Kidney epithelial cell (primary cell): ENCODE data around the gene ATR. TPM values are rescaled to one million over a fixed set of nuclear protein-coding genes. Genes with fewer than 3 reads are reported as not detected.
"Not testable (repeated sequence)": the region's sequence is repeated elsewhere in the genome, so short reads cannot be mapped to it uniquely, and the experiment has no call there.

Experiments
- DNase-seq: peaks from one replicate; pipeline ENCODE4 v3.0.0-alpha.2; 2010; ENCODE audit warnings: low read depth
- H3K27me3 ChIP-seq: 2 replicates; pipeline ENCODE4 v1.6.0; 2011; ENCODE audit warnings: low read length; ENCODE audit not compliant: control insufficient read depth, insufficient read depth
- H3K36me3 ChIP-seq: 2 replicates; pipeline ENCODE4 v1.5.1; 2011; ENCODE audit warnings: low read length; ENCODE audit not compliant: control insufficient read depth, insufficient read depth
- H3K4me3 ChIP-seq: 2 replicates; pipeline ENCODE4 v1.5.1; 2011; ENCODE audit warnings: low read depth, mild to moderate bottlenecking, control low read depth, low read length
- CTCF ChIP-seq: IDR thresholded peaks from 2 replicates; pipeline ENCODE4 v1.5.1; 2011; ENCODE audit warnings: mild to moderate bottlenecking, moderate library complexity, low read length, control low read depth, inconsistent platforms; ENCODE audit not compliant: insufficient read depth, poor library complexity, severe bottlenecking
- total RNA-seq: library from RNA; depleted of rRNA; stranded (reverse); fragments of >200 nt; gene quantifications from 2 replicates; pipeline ENCODE4 v1.2.3, GENCODE V29; 2015

ATR gene
- total RNA-seq, 1 donor from 2014 or later = 23.6 TPM

GRCh38 chr3:142450189-142450588 lies 128.3 kb downstream of the ATR start:
- TF ChIP-seq CTCF = no peak
- H3K36me3 ChIP-seq = peaks cover 1% of the 10 kb centered on the region
- DNase-seq = no peak
- H3K27me3 ChIP-seq = no peaks in the 10 kb centered on the region
- H3K4me3 ChIP-seq = no peak overlapping the region

- DNase-seq = peak; percentile 73
- Histone ChIP-seq H3K4me3 (peak within 1 kb of the TSS; percentile 63), H3K27me3 (no peaks in the 10 kb centered on the region), H3K36me3 (peaks cover 1% of the 10 kb centered on the region)
- TF ChIP-seq CTCF = no peak
These were observed 130.4 kb downstream of the ATR start, which contains the start of gene XRN1 for GRCh38 chr3:142447852-142448823. TSS of gene XRN1 (minus strand) at chr3:142448037. CDS start at chr3:142447944, 93 bp downstream.

GRCh38 chr3:142447301-142447851 lies 131.2 kb downstream of the ATR start:
- DNase-seq = no peak
- H3K36me3 ChIP-seq = no peaks in the 10 kb centered on the region
- H3K27me3 ChIP-seq = no peaks in the 10 kb centered on the region
- H3K4me3 ChIP-seq = peak overlapping the region; percentile 63
- no peak for TF ChIP-seq CTCF

- Histone ChIP-seq H3K36me3 (no peaks in the 10 kb centered on the region), H3K4me3 (no peak overlapping the region), H3K27me3 (no peaks in the 10 kb centered on the region)
- DNase-seq = no peak
- TF ChIP-seq CTCF = no peak
These were observed 132.7 kb downstream of the ATR start for GRCh38 chr3:142445816-142446254.

GRCh38 chr3:142444343-142444742 lies 134.2 kb downstream of the ATR start:
- TF ChIP-seq CTCF = no peak
- Histone ChIP-seq H3K27me3 (no peaks in the 10 kb centered on the region), H3K36me3 (no peaks in the 10 kb centered on the region), H3K4me3 (no peak overlapping the region)
- no peak for DNase-seq

- not testable (repeated sequence) for DNase-seq
These were observed 135.5 kb downstream of the ATR start for GRCh38 chr3:142443060-142443459.

GRCh38 chr3:142439499-142440220 lies 138.9 kb downstream of the ATR start:
- not testable (repeated sequence) for DNase-seq, H3K27me3 ChIP-seq, H3K36me3 ChIP-seq, H3K4me3 ChIP-seq

More at GRCh38 chr3:142443060-142443459, 135.5 kb downstream of the ATR start:
- H3K27me3 ChIP-seq, H3K4me3 ChIP-seq, H3K36me3 ChIP-seq: not testable (repeated sequence)

- DNase-seq, H3K27me3 ChIP-seq, H3K4me3 ChIP-seq, H3K36me3 ChIP-seq: not testable (repeated sequence)
These were observed 140.4 kb downstream of the ATR start for GRCh38 chr3:142438096-142438495.
